ENCODE data around the gene UGGT1. TPM values are rescaled to one million over a fixed set of nuclear protein-coding genes. Genes with fewer than 3 reads are reported as not detected.
A peak's percentile ranks its signal among the peaks of the same experiment; 100 is the strongest.

UGGT1 gene
- total and polyA plus RNA-seq, 2 experiments from 2014 or later, result 11.5 to 65.0 TPM

DNA sequence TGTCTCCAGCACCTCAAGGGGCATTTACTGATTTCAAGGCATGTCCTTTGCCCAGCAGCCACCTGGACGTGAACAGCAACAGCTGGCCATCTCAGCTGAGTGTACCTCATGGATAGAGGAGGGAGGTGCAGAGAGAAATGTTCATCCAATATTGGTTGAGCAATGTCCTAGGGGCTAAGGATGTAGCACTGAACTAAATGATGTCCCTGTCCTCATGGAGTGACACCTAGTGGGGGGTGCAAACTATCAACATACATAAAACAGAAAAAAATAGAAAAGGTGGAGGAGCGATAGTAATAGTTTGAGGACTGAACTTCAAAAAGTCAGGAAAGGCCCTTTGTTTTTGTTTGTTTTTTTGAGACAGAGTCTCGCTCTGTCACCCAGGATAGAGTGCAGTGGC is 4.8 kb upstream of the UGGT1 start:
- TF ChIP-seq, protein P1, sequence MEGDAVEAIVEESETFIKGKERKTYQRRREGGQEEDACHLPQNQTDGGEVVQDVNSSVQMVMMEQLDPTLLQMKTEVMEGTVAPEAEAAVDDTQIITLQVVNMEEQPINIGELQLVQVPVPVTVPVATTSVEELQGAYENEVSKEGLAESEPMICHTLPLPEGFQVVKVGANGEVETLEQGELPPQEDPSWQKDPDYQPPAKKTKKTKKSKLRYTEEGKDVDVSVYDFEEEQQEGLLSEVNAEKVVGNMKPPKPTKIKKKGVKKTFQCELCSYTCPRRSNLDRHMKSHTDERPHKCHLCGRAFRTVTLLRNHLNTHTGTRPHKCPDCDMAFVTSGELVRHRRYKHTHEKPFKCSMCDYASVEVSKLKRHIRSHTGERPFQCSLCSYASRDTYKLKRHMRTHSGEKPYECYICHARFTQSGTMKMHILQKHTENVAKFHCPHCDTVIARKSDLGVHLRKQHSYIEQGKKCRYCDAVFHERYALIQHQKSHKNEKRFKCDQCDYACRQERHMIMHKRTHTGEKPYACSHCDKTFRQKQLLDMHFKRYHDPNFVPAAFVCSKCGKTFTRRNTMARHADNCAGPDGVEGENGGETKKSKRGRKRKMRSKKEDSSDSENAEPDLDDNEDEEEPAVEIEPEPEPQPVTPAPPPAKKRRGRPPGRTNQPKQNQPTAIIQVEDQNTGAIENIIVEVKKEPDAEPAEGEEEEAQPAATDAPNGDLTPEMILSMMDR (conservative IDR thresholded peaks at IDR 0.05; ENCODE audit: low read depth in 2 of 2), result peak; percentile 23 to 25; a peak in 2 of 4 replicates
- no peak for TF ChIP-seq ZNF331 (CRISPR knock-in tag; IDR thresholded peaks at IDR 0.05; ENCODE audit: low read depth)
- H3K79me2 ChIP-seq (replicated peaks; ENCODE audit: insufficient read depth), result no peaks in the 10 kb centered on the region
- peaks cover 11% of the 10 kb centered on the region for H3K9me3 Mint-ChIP-seq
- no peaks in the 10 kb centered on the region; the same call in 2 of the 3 replicates for H3K36me3 Mint-ChIP-seq (ENCODE audit: low read depth)
- no peaks in the 10 kb centered on the region for H3K4me1 ChIP-seq (ENCODE audit: insufficient read depth)
- no peak overlapping the region for H3K4me3 Mint-ChIP-seq
- H3K4me2 ChIP-seq, result no peak overlapping the region
- DNase-seq (ENCODE audit: low spot score) (no peak), ATAC-seq (no peak)
- H3F3A ChIP-seq (replicated peaks; ENCODE audit: low read depth), result 0 out of 2 replicates have a peak, but pooled peaks cover under 1% of the 10 kb centered on the region
- peak overlapping the region; percentile 47 for H2AFZ ChIP-seq
- H3K4me3 ChIP-seq, result no peak overlapping the region
- H3K9me2 ChIP-seq (ENCODE audit: insufficient read depth), result no peaks in the 10 kb centered on the region
- H3K27ac Mint-ChIP-seq, result no peak overlapping the region
- H3K27me3 Mint-ChIP-seq (ENCODE audit: insufficient read depth, low read depth, poor library complexity), result peaks cover 9% of the 10 kb centered on the region
- H4K20me1 ChIP-seq (replicated peaks; ENCODE audit: insufficient read depth), result no peaks in the 10 kb centered on the region
- no peaks in the 10 kb centered on the region for H3K36me3 ChIP-seq (ENCODE audit: insufficient read depth)
- H3K4me1 Mint-ChIP-seq, result peaks cover 6% of the 10 kb centered on the region; the same call in 2 of the 3 replicates
- no peak overlapping the region for H3K27ac ChIP-seq (ENCODE audit: low read depth)
- no peaks in the 10 kb centered on the region for H3K27me3 ChIP-seq (ENCODE audit: insufficient read depth)

DNA sequence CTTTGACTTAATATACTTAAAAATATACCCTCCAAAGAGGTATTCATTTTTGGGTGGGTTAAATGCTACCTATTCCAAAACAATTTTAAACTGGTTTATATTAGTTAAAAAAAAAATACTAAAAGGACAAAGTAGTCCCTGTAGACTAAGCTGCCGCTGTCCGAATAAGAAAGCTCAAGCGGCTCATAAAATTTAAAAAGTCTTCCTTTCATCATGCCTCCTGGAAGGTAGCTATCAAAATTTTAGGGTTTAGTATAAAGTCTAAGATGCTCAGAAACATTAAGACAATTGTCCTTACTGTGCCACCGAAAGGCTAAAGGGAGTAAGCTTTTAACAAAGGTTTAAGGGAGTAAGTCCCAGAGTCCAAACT is 440 bp upstream of the UGGT1 start:
- Mint-ChIP-seq H3K4me3 (peak overlapping the region; percentile 95), H3K4me1 (peaks cover 13% of the 10 kb centered on the region), H3K27ac (peak overlapping the region; percentile 94), H3K9me3 (no peaks in the 10 kb centered on the region; the same call in 2 of the 3 replicates), H3K27me3 (ENCODE audit: insufficient read depth, low read depth, poor library complexity) (peaks cover 12% of the 10 kb centered on the region), H3K36me3 (ENCODE audit: low read depth) (no peaks in the 10 kb centered on the region; the same call in 2 of the 3 replicates)
- Histone ChIP-seq H3K4me2 (peak overlapping the region; percentile 83), H3F3A (replicated peaks; ENCODE audit: low read depth) (peaks cover 5% of the 10 kb centered on the region; the same call in 1 of the 2 replicates), H3K9me2 (ENCODE audit: insufficient read depth) (no peaks in the 10 kb centered on the region), H3K36me3 (ENCODE audit: insufficient read depth) (0 out of 2 replicates have a peak, but pooled peaks cover 5% of the 10 kb centered on the region), H3K4me1 (ENCODE audit: insufficient read depth) (peaks cover 4% of the 10 kb centered on the region), H4K20me1 (replicated peaks; ENCODE audit: insufficient read depth) (peaks cover 11% of the 10 kb centered on the region), H3K27ac (ENCODE audit: low read depth) (peak overlapping the region; percentile 82), H3K79me2 (replicated peaks; ENCODE audit: insufficient read depth) (peaks cover 43% of the 10 kb centered on the region), H2AFZ (peak overlapping the region; percentile 90; the same call in 1 of the 2 replicates), H3K27me3 (ENCODE audit: insufficient read depth) (no peaks in the 10 kb centered on the region), H3K4me3 (peak overlapping the region; percentile 98)
- TF ChIP-seq, protein P2, sequence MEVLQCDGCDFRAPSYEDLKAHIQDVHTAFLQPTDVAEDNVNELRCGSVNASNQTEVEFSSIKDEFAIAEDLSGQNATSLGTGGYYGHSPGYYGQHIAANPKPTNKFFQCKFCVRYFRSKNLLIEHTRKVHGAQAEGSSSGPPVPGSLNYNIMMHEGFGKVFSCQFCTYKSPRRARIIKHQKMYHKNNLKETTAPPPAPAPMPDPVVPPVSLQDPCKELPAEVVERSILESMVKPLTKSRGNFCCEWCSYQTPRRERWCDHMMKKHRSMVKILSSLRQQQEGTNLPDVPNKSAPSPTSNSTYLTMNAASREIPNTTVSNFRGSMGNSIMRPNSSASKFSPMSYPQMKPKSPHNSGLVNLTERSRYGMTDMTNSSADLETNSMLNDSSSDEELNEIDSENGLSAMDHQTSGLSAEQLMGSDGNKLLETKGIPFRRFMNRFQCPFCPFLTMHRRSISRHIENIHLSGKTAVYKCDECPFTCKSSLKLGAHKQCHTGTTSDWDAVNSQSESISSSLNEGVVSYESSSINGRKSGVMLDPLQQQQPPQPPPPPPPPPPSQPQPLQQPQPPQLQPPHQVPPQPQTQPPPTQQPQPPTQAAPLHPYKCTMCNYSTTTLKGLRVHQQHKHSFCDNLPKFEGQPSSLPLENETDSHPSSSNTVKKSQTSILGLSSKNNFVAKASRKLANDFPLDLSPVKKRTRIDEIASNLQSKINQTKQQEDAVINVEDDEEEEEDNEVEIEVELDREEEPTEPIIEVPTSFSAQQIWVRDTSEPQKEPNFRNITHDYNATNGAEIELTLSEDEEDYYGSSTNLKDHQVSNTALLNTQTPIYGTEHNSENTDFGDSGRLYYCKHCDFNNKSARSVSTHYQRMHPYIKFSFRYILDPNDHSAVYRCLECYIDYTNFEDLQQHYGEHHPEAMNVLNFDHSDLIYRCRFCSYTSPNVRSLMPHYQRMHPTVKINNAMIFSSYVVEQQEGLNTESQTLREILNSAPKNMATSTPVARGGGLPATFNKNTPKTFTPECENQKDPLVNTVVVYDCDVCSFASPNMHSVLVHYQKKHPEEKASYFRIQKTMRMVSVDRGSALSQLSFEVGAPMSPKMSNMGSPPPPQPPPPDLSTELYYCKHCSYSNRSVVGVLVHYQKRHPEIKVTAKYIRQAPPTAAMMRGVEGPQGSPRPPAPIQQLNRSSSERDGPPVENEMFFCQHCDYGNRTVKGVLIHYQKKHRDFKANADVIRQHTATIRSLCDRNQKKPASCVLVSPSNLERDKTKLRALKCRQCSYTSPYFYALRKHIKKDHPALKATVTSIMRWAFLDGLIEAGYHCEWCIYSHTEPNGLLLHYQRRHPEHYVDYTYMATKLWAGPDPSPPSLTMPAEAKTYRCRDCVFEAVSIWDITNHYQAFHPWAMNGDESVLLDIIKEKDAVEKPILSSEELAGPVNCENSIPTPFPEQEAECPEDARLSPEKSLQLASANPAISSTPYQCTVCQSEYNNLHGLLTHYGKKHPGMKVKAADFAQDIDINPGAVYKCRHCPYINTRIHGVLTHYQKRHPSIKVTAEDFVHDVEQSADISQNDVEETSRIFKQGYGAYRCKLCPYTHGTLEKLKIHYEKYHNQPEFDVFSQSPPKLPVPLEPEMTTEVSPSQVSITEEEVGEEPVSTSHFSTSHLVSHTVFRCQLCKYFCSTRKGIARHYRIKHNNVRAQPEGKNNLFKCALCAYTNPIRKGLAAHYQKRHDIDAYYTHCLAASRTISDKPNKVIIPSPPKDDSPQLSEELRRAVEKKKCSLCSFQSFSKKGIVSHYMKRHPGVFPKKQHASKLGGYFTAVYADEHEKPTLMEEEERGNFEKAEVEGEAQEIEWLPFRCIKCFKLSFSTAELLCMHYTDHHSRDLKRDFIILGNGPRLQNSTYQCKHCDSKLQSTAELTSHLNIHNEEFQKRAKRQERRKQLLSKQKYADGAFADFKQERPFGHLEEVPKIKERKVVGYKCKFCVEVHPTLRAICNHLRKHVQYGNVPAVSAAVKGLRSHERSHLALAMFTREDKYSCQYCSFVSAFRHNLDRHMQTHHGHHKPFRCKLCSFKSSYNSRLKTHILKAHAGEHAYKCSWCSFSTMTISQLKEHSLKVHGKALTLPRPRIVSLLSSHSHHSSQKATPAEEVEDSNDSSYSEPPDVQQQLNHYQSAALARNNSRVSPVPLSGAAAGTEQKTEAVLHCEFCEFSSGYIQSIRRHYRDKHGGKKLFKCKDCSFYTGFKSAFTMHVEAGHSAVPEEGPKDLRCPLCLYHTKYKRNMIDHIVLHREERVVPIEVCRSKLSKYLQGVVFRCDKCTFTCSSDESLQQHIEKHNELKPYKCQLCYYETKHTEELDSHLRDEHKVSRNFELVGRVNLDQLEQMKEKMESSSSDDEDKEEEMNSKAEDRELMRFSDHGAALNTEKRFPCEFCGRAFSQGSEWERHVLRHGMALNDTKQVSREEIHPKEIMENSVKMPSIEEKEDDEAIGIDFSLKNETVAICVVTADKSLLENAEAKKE (CRISPR knock-in tag; IDR thresholded peaks at IDR 0.05), result 0 out of 2 replicates have a peak, but pooled peaks have one; percentile 5
- TF ChIP-seq CREB1 (CRISPR knock-in tag; IDR thresholded peaks at IDR 0.05; ENCODE audit: low read depth), result no peak
- ATAC-seq (no peak), DNase-seq (ENCODE audit: low spot score) (no peak)
